SW 1271 (cell line): Measurements from ENCODE around the gene LDLR.
A peak's percentile ranks its signal among the peaks of the same experiment; 100 is the strongest.

Source experiments
- DNase-seq, 2 experiments: peaks; one replicate each; lab custom pipeline; 2025; lab: John Stamatoyannopoulos, UW

Gene LDLR

DNA sequence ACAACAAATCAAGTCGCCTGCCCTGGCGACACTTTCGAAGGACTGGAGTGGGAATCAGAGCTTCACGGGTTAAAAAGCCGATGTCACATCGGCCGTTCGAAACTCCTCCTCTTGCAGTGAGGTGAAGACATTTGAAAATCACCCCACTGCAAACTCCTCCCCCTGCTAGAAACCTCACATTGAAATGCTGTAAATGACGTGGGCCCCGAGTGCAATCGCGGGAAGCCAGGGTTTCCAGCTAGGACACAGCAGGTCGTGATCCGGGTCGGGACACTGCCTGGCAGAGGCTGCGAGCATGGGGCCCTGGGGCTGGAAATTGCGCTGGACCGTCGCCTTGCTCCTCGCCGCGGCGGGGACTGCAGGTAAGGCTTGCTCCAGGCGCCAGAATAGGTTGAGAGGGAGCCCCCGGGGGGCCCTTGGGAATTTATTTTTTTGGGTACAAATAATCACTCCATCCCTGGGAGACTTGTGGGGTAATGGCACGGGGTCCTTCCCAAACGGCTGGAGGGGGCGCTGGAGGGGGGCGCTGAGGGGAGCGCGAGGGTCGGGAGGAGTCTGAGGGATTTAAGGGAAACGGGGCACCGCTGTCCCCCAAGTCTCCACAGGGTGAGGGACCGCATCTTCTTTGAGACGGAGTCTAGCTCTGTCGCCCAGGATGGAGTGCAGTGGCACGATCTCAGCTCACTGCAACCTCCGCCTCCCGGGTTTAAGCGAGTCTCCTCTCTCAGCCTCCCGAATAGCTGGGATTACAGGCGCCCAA is at the start of gene LDLR:
TSS of gene LDLR (plus strand) at position 210 of the 760 bp plus-strand sequence. CDS start at position 296, 86 bp downstream.
- DNase-seq = peak; percentile 95 to 96

GRCh38 chr19:11041194-11041593 is 48.1 kb upstream of the LDLR start:
- no peak for DNase-seq

DNA sequence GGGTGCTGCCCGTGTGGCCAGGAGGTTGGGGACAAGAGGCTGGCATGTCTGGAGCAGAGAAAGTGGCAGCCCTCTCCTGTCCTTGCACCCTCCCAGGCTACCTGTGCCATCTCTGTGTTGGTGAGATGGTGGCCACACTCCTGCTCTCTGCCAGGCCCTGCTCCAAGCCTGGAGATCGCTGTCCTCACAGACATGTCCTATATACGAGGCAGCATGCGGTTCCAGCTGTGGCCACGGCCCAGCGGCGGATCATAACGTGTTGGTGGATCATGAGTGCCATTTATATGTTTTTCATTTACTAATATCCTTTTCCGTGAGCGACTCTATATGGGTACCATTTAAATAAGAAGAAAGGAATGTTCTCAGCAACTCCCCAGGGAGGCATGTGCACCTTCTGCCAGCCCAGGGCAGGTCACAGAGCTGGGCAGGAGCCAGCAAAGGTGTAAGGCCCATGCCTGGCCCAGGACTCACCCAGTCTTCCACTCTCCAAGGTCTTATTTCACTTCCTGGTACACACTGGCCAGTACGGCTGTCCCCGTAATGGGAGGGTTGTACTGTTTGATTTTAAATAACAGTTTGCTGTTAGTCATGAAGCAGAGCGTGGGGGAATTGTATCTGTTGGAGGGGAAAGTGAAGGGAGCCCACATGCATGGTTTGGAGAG is 47.2 kb upstream of the LDLR start:
- DNase-seq = no peak

GRCh38 chr19:11044431-11044830 is 44.8 kb upstream of the LDLR start:
- no peak for DNase-seq

- no peak for DNase-seq
Measured at GRCh38 chr19:11045536-11045935, 43.7 kb upstream of the LDLR start.

DNA sequence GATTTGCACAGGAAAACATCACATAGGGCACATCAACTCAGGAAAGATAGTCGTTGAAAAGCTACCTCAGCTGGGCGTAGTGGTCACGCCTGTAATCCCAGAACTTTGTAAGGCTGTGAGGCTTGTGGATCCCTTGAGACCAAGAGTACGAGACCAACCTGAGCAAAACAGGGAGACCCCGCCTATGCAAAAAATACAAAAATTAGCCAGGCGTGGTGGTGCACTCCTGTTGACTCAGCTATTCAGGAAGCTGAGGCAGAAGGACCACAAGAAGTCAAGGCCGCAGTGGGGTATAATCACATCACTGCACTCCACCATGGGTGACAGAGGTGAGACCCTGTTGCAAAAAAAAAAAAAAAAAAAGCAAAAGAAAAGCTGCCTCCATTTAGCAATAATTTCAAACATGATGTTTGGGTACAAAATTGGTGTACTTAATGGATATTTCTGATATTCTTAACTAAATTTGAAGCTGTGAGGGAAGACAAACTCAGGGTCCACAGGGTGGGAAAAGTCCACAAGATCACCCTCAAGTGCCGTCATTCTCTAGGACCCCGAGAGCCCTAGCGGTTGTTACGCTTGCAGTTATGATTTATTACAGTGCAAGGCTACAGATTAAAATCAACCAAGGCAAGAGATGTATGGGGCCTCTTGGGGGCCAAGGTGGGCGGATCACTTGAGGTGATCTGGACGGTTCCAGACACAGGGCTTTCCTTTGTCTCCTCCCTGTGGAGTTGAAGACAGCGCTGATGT is 42.5 kb upstream of the LDLR start:
- no peak for DNase-seq

- no peak for DNase-seq
Measured at GRCh38 chr19:11047866-11048265, 41.4 kb upstream of the LDLR start.

DNA sequence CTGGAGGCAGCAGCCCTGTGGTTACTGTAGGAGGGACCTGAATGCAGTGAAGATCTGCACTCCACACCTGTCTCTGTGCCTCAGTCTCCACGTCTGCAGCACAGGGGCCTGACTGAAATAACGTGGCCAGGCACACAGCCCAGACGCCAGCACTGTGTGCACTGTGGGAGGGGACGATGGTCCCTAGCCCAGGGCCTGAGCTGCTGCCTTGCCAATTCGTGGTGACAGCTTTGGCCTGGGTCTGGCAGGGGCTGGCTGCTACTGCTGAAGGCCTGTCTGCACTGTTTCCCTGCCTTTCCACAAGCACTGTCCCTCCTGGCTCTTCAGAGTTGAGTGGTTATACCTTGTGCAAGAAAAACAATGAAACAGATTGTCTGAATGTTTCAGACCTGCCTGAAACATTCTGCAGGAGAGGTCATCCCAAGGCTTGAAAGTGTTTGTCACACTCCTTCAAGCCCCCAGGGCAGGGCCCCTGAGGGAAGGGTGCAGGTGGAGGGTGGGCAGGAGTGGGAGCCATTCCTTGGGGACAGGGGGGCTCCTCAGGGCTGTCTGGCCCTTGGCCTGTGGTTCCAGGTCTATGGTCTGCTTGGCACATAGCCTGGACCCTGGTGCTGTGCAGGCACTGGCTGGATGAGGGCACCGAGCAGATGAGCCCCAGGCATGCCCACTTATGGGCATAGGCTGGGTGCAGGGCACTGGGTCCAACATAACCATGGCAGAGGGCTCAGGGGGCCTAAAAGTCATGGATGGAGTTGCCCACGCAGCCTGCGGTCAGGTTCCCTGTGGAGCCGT is 38.7 kb upstream of the LDLR start:
- no peak for DNase-seq

DNA sequence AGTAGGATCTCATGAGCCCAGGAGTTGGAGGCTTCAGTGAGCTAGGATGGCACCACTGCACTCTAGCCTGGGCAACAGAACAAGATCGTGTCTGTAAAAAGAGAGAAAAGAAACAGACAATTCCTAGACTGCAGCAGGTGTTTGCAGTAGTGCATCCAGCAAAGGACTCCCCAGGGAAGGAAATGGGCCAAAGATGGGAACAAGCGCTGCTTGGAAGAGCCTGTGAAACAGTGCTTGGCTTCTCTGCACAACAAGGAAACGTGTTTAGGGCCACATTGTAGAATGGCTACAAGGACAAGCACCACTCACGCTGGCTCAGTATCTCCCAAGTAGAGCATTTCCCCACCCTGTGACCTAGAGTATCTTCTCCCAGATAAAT is 35.5 kb upstream of the LDLR start:
- no peak for DNase-seq

DNA sequence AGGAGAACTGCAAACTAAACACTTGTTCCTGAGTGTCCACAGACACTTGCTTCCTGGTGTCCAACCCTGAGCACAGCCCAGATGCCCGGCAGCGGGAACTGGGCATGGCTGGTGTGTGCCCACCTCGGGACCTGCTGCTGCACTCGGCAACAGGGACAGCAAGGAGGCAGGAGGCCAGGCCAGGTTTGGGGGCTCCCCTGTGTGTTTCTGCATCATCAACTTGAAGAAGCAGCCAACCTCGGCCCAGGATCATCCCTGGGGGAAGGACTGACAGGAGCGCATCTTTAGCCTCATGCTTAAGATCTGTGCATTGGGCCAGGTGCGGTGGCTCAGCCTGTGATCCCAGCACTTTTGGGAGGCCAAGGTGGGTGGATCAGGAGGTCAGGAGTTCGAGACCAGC is 35.1 kb upstream of the LDLR start:
- DNase-seq = no peak

DNA sequence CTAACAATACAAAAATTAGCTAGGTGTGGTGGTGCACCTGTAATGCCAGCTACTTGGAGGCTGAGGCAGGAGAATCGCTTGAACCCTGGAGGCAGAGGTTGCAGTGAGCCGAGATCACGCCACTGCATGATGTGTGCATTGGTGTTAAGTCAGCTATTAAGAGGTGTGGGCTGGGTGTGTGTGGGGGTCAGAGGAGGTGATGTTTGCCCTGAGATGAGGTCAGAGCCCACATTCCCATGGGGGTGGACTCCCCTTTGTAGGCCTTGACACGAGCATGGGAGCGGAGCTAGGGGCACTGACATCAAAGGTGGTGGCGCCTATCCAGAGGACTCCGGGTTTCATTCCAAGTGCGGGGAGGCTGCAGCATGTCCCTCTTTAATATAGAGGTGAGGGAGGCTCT is 34.6 kb upstream of the LDLR start:
- DNase-seq = no peak

DNA sequence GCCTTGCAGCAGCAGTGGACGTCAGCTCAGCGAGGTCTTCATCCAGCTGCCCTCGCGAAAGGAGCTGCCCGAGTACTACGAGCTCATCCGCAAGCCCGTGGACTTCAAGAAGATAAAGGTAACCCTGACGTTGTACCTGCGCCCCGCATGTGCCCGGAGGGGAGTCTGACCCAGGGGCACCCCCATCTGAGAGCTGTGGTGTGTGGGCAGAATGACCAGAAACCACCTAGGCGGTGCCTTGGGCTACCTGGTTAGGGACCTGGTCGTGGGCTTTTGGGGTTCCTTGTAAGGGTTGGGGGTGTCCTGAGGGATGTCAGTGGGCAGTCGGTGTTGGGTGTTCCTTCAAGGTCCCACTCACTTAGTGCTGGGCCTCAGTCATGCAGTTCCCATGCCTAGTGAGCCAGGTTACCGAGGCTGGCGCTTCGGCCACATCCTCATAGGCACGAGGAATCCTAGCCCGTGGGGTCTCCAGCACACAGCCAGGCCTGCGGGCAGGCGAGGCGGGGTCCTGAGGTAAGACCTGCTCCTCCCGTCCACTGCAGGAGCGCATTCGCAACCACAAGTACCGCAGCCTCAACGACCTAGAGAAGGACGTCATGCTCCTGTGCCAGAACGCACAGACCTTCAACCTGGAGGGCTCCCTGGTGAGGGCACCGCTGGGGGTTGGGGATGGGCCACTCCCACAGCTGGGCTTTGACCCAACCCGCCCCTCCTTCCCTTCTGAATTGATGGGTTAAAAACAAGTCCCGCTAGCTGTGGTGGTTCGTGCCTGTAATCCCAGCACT is 30.8 kb upstream of the LDLR start:
- DNase-seq = no peak

- no peak for DNase-seq
Measured at GRCh38 chr19:11059511-11060358, 29.5 kb upstream of the LDLR start.

DNA sequence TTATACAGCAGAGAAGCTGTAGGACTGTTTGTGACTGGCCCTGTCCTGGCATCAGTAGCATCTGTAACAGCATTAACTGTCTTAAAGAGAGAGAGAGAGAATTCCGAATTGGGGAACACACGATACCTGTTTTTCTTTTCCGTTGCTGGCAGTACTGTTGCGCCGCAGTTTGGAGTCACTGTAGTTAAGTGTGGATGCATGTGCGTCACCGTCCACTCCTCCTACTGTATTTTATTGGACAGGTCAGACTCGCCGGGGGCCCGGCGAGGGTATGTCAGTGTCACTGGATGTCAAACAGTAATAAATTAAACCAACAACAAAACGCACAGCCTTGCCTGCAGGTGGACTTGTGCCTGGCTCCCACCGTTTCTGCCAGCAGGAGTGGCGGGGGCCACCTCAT is 27.3 kb upstream of the LDLR start:
- no peak for DNase-seq

DNA sequence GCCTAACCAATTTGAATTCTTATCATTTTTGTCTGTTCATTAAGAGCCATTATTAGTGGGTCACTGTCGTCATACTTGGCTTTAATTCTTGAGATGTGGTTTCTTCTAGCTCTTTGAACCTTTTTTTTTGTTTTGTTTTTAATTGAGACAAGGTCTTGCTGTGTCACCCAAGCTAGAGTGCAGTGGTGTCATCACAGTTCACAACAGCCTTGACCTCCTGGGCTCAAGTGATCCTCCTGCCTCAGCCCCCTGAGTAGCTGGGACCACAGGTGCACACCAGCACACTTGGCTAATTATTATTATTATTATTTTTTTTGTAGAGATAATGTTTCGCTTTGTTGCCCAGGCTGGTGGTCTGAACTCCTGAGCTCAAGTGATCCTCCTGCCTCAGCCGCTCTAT is 25.8 kb upstream of the LDLR start:
- DNase-seq = no peak

GRCh38 chr19:11064831-11065303 is 24.4 kb upstream of the LDLR start:
- peak in 1 of 2 experiments; percentile 6 for DNase-seq

- no peak for DNase-seq
Measured at GRCh38 chr19:11066326-11066725, 22.9 kb upstream of the LDLR start.

GRCh38 chr19:11067356-11068113 is 21.7 kb upstream of the LDLR start:
- DNase-seq = no peak

- no peak for DNase-seq
Measured at GRCh38 chr19:11069561-11069960, 19.7 kb upstream of the LDLR start.

DNA sequence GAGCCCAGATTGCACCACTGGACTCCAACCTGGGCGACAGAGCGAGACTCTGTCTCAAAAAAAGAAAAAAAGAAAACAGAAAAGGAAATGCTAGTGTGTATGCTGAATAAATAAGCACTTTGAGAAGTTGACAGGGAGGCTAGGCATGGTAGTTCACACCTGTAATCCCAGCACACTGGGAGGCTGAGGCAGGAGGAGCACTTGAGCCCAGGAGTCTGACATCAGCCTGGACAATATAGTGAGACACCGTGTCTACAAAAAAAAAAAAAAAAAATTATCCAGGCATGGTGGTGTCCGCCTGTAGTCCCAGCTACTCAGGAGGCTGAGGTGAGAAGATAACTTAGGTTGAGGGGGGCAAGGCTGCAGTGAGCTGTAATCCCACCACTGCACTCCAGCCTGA is 19.1 kb upstream of the LDLR start:
- no peak for DNase-seq
